ENCODE measurements around the gene GTPBP10. TPM values are rescaled to one million over a fixed set of nuclear protein-coding genes. Genes with fewer than 3 reads are reported as not detected.

Gene GTPBP10
- total and polyA plus RNA-seq, 2 experiments from 2014 or later = 11.2 to 13.1 TPM

DNA sequence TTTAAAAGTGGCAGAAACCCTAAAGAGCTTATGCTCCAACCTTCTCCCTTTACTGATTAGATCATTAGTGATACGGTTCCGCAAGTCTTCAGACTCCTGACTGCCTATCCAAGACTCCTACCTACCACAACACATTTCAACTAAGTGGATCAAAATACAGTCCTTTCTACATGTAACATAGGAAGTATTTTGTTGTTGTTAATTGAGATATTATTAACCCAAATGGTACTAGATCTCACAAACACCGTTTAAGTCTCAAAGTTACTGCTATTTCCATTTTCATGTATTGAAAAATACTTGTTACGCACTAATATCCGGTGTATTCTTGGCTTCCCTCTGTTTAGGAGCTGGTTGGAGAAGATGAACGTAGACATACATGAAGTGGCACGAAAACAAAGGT lies 26.5 kb upstream of the GTPBP10 start:
- WGBS (ENCODE audit: low lambda C conversion rate, missing lambda C conversion rate) = 92% methylated on average over 7 of the region's 7 CpGs
- no peak overlapping the region for H3K27ac ChIP-seq
- H2AFZ ChIP-seq = no peak overlapping the region
- no peaks in the 10 kb centered on the region for H3K9me2 ChIP-seq (replicated peaks; ENCODE audit: insufficient read depth)
- H3K79me2 ChIP-seq = no peaks in the 10 kb centered on the region
- TF ChIP-seq, protein P1, sequence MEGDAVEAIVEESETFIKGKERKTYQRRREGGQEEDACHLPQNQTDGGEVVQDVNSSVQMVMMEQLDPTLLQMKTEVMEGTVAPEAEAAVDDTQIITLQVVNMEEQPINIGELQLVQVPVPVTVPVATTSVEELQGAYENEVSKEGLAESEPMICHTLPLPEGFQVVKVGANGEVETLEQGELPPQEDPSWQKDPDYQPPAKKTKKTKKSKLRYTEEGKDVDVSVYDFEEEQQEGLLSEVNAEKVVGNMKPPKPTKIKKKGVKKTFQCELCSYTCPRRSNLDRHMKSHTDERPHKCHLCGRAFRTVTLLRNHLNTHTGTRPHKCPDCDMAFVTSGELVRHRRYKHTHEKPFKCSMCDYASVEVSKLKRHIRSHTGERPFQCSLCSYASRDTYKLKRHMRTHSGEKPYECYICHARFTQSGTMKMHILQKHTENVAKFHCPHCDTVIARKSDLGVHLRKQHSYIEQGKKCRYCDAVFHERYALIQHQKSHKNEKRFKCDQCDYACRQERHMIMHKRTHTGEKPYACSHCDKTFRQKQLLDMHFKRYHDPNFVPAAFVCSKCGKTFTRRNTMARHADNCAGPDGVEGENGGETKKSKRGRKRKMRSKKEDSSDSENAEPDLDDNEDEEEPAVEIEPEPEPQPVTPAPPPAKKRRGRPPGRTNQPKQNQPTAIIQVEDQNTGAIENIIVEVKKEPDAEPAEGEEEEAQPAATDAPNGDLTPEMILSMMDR (IDR thresholded peaks at IDR 0.05; ENCODE audit: poor library complexity) = no peak
- no peak for TF ChIP-seq EZH2phosphoT487 (IDR thresholded peaks at IDR 0.05; ENCODE audit: low read depth, severe bottlenecking, unreplicated experiment)
- H3K27me3 ChIP-seq = peaks cover 73% of the 10 kb centered on the region
- H3K4me2 ChIP-seq = no peak overlapping the region
- no peak overlapping the region for H3K4me3 ChIP-seq
- DNase-seq (ENCODE audit: low spot score) = no peak
- no peaks in the 10 kb centered on the region for H3K9me3 ChIP-seq (ENCODE audit: low read depth)
- H3K4me1 ChIP-seq (ENCODE audit: insufficient read depth) = peaks cover 2% of the 10 kb centered on the region
- no peaks in the 10 kb centered on the region for H3K36me3 ChIP-seq (replicated peaks; ENCODE audit: insufficient read depth, low read depth)
- no peaks in the 10 kb centered on the region for H4K20me1 ChIP-seq (ENCODE audit: insufficient read depth, poor library complexity, severe bottlenecking)

DNA sequence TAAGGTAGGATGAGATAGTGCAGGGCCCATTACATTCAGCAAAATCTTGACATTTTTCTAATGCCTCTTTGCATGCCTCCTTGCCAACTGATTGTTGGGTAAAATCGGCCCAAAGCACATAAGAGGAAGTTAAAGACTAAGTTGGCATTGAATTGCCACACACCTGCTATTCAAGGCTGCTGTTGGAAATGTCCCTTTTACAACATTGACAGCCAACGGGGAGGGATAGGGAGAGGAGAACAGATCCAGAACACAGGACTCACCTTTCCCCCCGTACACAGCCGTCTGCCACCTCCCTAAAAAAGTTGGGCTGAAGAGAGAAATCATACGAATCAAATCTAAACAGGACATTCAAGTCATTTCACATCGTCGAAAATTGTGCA lies 26.1 kb upstream of the GTPBP10 start:
- Histone ChIP-seq H3K79me2 (no peaks in the 10 kb centered on the region), H3K4me3 (no peak overlapping the region), H3K9me2 (replicated peaks; ENCODE audit: insufficient read depth) (no peaks in the 10 kb centered on the region), H2AFZ (no peak overlapping the region), H3K9me3 (ENCODE audit: low read depth) (no peaks in the 10 kb centered on the region), H3K36me3 (replicated peaks; ENCODE audit: insufficient read depth, low read depth) (no peaks in the 10 kb centered on the region), H3K27me3 (peaks cover 77% of the 10 kb centered on the region), H3K4me1 (ENCODE audit: insufficient read depth) (peaks cover 2% of the 10 kb centered on the region), H4K20me1 (ENCODE audit: insufficient read depth, poor library complexity, severe bottlenecking) (no peaks in the 10 kb centered on the region), H3K4me2 (peak overlapping the region; percentile 89), H3K27ac (no peak overlapping the region)
- DNase-seq (ENCODE audit: low spot score) = no peak
- TF ChIP-seq EZH2phosphoT487 (IDR thresholded peaks at IDR 0.05; ENCODE audit: low read depth, severe bottlenecking, unreplicated experiment) = no peak
- peak; percentile 59 for TF ChIP-seq EZH2 (IDR thresholded peaks at IDR 0.05; ENCODE audit: borderline replicate concordance)
- 55% methylated on average over 7 of the region's 7 CpGs for WGBS (ENCODE audit: low lambda C conversion rate, missing lambda C conversion rate)

DNA sequence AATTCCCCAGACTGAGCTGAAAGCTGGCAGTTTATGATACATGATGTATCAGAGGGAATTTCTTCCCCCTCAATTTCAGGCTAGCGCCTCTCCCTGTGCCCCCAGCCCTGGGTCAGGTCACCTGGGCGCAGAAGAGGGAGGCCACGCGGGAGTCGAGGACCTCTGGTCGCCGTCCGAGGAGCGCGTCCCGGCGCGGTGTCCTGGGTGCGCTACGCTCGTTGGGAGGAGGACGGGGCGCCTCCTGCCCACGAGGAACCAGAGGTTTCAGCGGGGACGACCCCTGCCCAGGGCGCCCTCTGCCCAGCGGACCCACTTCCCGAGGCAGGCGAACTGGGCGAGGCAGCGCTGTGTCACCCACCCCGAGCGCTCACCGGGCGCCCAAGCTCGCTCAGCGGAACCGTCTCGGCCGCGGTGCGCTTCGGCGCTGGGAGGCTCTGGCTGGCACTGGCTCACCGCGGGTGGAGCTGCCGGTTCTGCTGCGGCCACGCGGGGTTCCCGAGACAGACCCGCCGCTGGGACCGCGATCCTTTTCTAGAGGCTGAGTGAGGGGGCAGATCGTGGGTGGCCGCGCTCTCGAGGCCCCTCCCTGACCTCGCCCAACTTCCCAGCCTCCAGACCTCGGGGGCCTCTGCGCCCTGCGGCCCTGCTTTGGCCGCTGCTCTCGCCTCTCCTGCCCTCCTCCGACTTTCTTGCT lies 25.6 kb upstream of the GTPBP10 start, which contains the start of gene FAM237B:
TSS of gene FAM237B (minus strand) at position 504 of the 694 bp plus-strand sequence. CDS start 1,556 bp downstream, outside the sequence.
- WGBS (ENCODE audit: low lambda C conversion rate, missing lambda C conversion rate) = 4% methylated on average over 43 of the region's 62 CpGs
- no peaks in the 10 kb centered on the region for H4K20me1 ChIP-seq (ENCODE audit: insufficient read depth, poor library complexity, severe bottlenecking)
- H3K27me3 ChIP-seq = peaks cover 79% of the 10 kb centered on the region
- peak within 1 kb of the TSS; percentile 26 for H3K4me3 ChIP-seq
- H3K79me2 ChIP-seq = no peaks in the 10 kb centered on the region
- TF ChIP-seq EZH2phosphoT487 (IDR thresholded peaks at IDR 0.05; ENCODE audit: low read depth, severe bottlenecking, unreplicated experiment) (no peak), EZH2 (IDR thresholded peaks at IDR 0.05; ENCODE audit: borderline replicate concordance) (peak; percentile 55)
- TF ChIP-seq, protein P1 (IDR thresholded peaks at IDR 0.05; ENCODE audit: poor library complexity) = no peak
- H3K36me3 ChIP-seq (replicated peaks; ENCODE audit: insufficient read depth, low read depth) = no peaks in the 10 kb centered on the region
- H3K9me3 ChIP-seq (ENCODE audit: low read depth) = no peaks in the 10 kb centered on the region
- H3K27ac ChIP-seq = no peak within 1 kb of the TSS
- DNase-seq (ENCODE audit: low spot score) = peak; percentile 24
- peak within 1 kb of the TSS; percentile 44 for H2AFZ ChIP-seq
- H3K9me2 ChIP-seq (replicated peaks; ENCODE audit: insufficient read depth) = no peaks in the 10 kb centered on the region
- H3K4me1 ChIP-seq (ENCODE audit: insufficient read depth) = peaks cover 2% of the 10 kb centered on the region
- peak within 1 kb of the TSS; percentile 89 for H3K4me2 ChIP-seq

DNA sequence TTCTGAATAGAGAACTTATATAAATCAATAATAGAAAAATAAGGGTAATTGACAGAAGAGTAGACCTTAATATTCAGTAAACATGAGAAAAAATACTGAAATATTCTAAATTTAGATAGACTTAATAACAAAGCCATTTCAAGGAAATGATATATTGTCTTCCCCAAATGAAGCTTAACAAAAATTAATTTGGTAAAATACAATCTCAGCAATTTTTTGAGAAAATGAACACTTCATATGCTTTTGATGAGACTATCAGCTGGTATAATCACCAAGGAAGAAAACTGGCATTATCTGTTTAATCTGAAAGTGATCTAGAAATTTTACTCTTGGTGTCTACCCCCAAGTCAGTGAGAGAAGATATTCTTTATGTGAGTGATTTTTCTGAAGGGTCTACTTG lies 23.7 kb upstream of the GTPBP10 start:
- no peaks in the 10 kb centered on the region for H3K9me3 ChIP-seq (ENCODE audit: low read depth)
- peaks cover 2% of the 10 kb centered on the region for H3K4me1 ChIP-seq (ENCODE audit: insufficient read depth)
- H3K4me2 ChIP-seq = no peak overlapping the region
- H4K20me1 ChIP-seq (ENCODE audit: insufficient read depth, poor library complexity, severe bottlenecking) = no peaks in the 10 kb centered on the region
- no peaks in the 10 kb centered on the region for H3K79me2 ChIP-seq
- no peak overlapping the region for H2AFZ ChIP-seq
- H3K9me2 ChIP-seq (replicated peaks; ENCODE audit: insufficient read depth) = no peaks in the 10 kb centered on the region
- no peak overlapping the region for H3K4me3 ChIP-seq
- DNase-seq (ENCODE audit: low spot score) = no peak
- TF ChIP-seq, protein P1 (IDR thresholded peaks at IDR 0.05; ENCODE audit: poor library complexity) = no peak
- no peak for TF ChIP-seq EZH2 (IDR thresholded peaks at IDR 0.05; ENCODE audit: borderline replicate concordance)
- TF ChIP-seq EZH2phosphoT487 (IDR thresholded peaks at IDR 0.05; ENCODE audit: low read depth, severe bottlenecking, unreplicated experiment) = no peak
- H3K27ac ChIP-seq = no peak overlapping the region
- peaks cover 65% of the 10 kb centered on the region for H3K27me3 ChIP-seq
- no peaks in the 10 kb centered on the region for H3K36me3 ChIP-seq (replicated peaks; ENCODE audit: insufficient read depth, low read depth)

All from hepatocyte (in vitro differentiated cells).